ENCODE results near the gene RPL5. TPM values are rescaled to one million over a fixed set of nuclear protein-coding genes. Genes with fewer than 3 reads are reported as not detected.

RPL5 gene
- total RNA-seq, 1 donor from 2014 or later: 1,372 TPM

DNA sequence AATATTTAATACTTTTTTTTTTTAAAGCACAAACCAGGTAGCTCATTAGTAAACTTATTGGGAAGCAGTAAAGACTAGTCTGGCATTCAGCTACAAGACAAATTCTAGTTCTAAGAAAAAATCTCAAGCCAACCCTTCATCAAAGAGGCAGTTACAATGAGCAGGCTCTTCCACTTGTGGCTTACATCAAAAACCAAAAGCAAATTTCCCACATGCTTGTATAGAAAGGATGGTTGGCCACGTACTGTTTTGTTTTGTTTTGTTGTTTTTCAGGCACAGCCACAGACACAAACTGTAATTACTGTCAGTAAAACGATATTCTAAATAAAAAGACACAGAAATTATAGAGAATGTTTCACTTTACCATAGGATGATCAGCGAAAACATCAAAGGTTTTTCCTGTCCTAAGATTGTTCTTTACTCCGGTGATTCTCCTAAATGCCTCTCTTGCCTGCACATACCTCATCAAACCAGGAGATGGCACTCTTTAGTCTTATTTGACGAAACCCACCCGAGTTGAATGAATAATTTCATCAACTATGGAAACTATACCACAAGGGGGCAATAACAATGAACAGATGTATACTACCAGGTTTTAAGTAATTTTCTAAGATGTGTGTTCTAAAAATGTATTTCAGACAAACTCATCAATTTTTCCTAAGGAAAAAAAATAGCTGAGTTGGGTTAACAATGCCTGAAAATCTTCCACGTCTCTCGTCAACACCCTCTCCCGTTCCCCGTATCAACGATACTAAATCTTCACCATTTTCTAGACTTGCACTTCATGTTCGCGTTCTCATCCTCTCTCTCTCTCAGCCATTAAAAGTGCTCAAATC is 26.9 kb downstream of the RPL5 start:
- DNase-seq (ENCODE audit: low read depth): peak; percentile 23
- TF ChIP-seq, protein P1, sequence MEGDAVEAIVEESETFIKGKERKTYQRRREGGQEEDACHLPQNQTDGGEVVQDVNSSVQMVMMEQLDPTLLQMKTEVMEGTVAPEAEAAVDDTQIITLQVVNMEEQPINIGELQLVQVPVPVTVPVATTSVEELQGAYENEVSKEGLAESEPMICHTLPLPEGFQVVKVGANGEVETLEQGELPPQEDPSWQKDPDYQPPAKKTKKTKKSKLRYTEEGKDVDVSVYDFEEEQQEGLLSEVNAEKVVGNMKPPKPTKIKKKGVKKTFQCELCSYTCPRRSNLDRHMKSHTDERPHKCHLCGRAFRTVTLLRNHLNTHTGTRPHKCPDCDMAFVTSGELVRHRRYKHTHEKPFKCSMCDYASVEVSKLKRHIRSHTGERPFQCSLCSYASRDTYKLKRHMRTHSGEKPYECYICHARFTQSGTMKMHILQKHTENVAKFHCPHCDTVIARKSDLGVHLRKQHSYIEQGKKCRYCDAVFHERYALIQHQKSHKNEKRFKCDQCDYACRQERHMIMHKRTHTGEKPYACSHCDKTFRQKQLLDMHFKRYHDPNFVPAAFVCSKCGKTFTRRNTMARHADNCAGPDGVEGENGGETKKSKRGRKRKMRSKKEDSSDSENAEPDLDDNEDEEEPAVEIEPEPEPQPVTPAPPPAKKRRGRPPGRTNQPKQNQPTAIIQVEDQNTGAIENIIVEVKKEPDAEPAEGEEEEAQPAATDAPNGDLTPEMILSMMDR (conservative IDR thresholded peaks at IDR 0.05; ENCODE audit: low read depth, low read length): peak; percentile 97
- H3K4me3 ChIP-seq (ENCODE audit: low read depth, low read length): peak overlapping the region; percentile 34

DNA sequence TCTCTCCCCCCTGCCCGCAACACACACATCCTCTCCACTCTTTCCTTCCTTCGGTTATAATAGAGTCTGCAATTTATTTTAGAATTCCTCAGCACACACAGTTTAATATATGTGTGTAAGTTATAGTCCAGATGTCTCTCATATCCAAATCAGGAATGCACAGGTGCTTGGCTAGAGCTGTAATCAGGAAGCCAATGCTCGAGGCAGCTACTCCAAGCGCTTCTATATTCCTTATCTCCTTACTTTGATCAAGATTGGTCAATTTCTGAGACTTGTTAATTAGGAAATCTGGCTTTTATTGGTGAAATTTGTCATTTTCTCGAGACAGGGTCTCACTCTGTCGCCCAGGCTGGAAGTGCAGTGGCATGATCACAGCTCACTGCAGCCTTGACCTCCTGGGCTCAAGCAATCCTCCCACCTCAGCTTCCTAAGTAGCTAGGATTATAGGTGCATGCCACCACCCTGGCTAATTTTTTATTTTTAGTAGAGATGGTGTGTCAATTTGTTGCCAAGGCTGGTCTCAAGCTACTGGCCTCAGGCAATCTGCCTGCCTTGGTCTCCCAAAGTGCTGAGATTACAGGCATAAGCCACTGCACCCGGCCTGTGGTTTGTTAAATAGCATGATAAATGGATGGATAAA is 27.7 kb downstream of the RPL5 start:
- TF ChIP-seq, protein P1 (conservative IDR thresholded peaks at IDR 0.05; ENCODE audit: low read depth, low read length): no peak
- peak overlapping the region; percentile 34 for H3K4me3 ChIP-seq (ENCODE audit: low read depth, low read length)
- DNase-seq (ENCODE audit: low read depth): no peak

DNA sequence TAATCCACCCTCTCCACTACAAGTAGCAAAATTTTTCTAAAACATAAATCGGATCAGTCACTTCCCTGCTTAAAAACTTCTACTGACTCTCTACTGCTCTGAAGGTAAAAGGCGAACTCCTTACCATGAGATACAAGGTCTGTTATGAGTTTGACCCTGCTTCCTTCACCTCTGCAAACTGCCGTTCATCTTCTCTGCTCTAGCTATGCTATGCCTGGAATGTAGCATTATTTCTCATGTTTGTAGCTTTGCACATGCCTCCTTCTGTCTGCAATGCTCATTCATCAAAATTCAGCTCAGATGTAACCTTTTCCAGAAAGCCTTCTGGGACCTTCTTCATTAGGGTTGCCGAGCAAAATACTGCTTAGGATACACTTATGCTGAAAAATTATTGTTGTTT is 30.8 kb downstream of the RPL5 start:
- H3K4me3 ChIP-seq (ENCODE audit: low read depth, low read length): no peak overlapping the region
- TF ChIP-seq, protein P1 (conservative IDR thresholded peaks at IDR 0.05; ENCODE audit: low read depth, low read length): no peak
- DNase-seq (ENCODE audit: low read depth): no peak

DNA sequence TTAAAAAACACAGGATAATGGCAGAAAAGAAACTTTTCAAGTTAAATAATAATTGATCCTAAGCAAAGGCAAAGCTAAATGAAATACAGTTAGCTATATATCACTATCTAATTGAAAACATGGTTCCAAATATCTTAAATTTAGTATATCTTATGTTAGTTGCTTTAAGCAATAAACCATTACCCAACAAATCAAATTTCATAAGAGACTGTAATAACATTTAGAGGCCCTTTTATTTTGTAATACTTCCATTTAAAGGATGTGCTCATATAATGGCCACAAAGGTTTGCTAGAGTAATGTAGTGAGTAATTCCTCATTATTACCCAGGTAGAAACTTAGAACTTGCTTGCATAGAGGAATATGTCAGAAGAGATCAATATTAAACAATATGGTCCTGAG is 32.3 kb downstream of the RPL5 start:
- DNase-seq (ENCODE audit: low read depth): no peak
- no peak overlapping the region for H3K4me3 ChIP-seq (ENCODE audit: low read depth, low read length)
- TF ChIP-seq, protein P1 (conservative IDR thresholded peaks at IDR 0.05; ENCODE audit: low read depth, low read length): no peak

DNA sequence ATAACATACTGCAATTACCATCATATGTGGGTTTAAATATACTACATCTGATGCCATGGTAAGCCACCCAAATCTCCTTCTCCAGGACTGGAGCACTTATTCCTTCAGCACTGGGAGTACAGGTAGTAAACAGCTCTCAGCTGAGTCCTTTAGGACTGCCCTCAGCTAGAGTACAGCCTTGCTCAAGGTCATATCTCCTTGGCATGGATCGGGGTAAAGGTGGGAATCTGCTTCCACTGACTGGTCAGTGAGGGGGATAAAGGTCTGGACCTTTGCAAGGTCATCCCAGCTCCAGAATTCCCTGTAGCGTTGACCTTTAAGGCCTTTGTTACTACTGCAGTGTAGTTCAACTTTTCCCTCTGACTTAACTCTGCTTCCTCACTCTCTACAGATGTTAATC is 38.8 kb downstream of the RPL5 start:
- no peak overlapping the region for H3K4me3 ChIP-seq (ENCODE audit: low read depth, low read length)
- no peak for DNase-seq (ENCODE audit: low read depth)
- TF ChIP-seq, protein P1 (conservative IDR thresholded peaks at IDR 0.05; ENCODE audit: low read depth, low read length): no peak

DNA sequence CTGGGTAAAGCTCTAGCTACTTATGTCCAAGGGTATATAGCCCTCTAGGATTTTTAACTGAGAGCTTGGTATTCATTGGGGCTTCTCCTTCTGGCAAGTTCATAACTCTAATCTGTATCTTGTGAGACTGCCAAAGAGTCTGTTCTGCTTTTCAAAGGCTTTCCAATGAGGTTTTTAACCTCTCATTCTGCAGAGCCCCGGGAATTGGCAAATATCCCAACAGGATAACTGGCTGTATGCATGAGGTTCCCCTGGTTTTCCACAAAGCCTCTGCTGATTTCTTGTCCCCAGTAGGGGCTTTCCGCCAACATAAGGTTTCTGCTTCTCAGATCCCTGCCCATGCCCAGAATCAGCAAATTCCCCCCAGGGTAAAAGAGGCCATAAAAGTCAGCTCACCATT is 40.9 kb downstream of the RPL5 start:
- DNase-seq (ENCODE audit: low read depth): no peak
- H3K4me3 ChIP-seq (ENCODE audit: low read depth, low read length): no peak overlapping the region
- TF ChIP-seq, protein P1 (conservative IDR thresholded peaks at IDR 0.05; ENCODE audit: low read depth, low read length): no peak
